Suppressor macrophage treated with lipopolysaccharide for 4 hours (primary cell): Measurements from ENCODE around the gene P3R3URF.

Experiments used
- DNase-seq: peaks from one replicate; pipeline ENCODE4 v3.0.0-alpha.2; 2020

Gene P3R3URF

GRCh38 chr1:46131712-46132528, 44.4 kb downstream of the P3R3URF start:
- no peak for DNase-seq

DNA sequence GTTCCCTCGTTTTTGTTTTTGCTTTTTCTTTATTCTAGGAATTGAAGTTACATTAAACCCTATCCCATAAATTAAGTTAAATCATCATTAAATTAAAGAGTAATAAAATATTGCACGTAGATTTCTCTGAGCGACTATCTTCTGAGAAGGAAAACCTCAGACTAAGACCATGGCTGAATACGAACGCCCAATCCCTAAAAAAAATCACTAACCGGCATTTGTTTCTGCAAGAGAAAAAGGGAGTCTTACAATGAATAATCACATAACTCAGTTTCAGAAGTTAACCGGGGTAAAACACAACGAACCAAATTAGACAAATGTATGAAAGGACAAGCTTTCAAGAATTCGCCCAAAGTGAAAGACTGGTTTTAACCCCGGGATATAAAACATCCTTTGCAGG, 45.2 kb downstream of the P3R3URF start:
- no peak for DNase-seq

DNA sequence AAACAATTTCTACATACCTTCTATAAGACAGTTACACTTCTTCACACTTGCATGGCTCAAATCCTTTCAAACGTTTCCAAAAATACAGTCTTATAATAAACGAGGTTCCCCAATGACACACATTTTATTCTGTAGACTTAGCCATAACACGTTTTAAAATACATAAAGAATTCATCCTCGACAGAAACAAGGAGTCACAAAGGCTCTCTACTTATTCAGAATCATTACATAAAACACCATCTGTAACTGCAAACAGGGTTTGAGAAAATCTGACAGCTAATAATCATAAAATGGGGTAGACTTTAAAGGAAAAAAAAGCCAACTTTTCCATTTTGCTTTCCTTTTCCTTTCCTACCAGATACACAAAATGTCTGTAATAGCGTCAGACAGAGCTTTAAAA, 45.7 kb downstream of the P3R3URF start:
- no peak for DNase-seq

DNA sequence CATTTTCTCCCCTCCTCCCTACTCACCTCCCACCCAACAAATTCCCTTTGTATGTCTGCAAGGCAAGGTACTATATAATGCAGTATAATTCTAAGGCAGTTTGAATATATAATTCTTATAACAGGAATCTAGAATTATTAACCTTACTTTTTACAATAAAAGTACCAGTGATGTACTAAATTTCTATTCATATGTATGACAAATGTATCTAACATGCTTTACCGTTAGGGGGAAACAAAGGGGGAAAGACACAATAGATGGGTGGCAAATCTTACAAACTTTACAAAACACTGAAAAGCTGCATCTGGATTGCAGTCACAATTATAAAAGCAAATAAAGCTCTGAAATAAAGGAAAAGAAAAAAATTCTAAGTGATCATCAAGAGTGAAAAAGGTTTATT, 46.2 kb downstream of the P3R3URF start:
- no peak for DNase-seq

DNA sequence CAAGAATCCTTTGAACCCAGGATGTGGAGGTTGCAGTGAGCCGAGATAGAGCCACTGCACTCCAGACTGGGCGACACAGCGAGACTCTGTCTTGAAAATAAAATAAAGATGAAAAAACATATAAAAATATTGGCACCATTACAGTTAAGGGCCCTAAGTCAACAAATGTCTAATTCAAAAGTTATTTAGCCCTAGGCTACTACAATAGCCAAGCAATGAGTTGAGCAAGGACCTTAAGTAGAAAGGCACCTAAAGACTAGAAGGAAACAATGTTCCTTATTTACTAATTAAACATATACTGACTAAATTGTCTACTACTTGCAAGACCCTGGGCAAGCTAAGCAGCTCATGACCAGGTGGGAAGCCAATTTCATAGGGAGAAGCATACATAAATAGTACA, 47.9 kb downstream of the P3R3URF start:
- DNase-seq, result no peak
